GM12891 (cell line): ENCODE results near the gene GTF2I.

Experiments used
- POLR2A ChIP-seq: IDR thresholded peaks from 2 replicates; pipeline ENCODE4 v1.6.1; 2011; ENCODE audit warnings: low read depth, low read length, control low read depth
- POLR2AphosphoS5 ChIP-seq: IDR thresholded peaks from 2 replicates; pipeline ENCODE4 v1.6.1; 2011; ENCODE audit warnings: low read depth, low read length, control low read depth
- POU2F2 ChIP-seq: IDR thresholded peaks from 2 replicates; pipeline ENCODE4 v1.6.1; 2011; ENCODE audit warnings: low read depth, mild to moderate bottlenecking, control low read depth, low read length, moderate library complexity
- SPI1 ChIP-seq: IDR thresholded peaks from 2 replicates; pipeline ENCODE4 v1.6.1; 2011; ENCODE audit warnings: low read depth, low read length, control low read depth
- TAF1 ChIP-seq: IDR thresholded peaks from 2 replicates; pipeline ENCODE4 v1.6.1; 2011; ENCODE audit warnings: low read depth, low read length, control low read depth

DNA sequence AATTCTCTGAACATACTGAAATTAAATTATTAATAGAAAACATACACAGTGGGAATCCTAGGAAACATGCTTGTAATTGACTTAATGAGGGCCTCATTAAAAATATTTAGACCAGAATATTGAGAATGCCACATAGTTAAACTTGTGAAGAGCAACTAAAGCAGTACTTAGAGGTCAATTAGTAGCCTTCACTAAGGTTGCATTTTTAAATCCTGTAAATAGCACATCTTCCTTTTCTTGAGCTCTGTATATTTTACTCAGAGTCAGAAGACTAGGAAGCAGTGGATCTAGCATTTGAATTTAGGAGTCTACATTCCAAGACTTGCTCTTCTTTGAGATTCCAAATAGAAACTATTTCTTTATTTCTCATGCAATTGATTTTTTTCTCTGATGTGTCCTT is 56.0 kb downstream of the GTF2I start:
- TF ChIP-seq TAF1 = no peak
- no peak for TF ChIP-seq POLR2A
- no peak for TF ChIP-seq SPI1
- no peak for TF ChIP-seq POLR2AphosphoS5
- TF ChIP-seq POU2F2 = no peak
